HEK293 (cell line): Measurements from ENCODE around the gene BUB1B.

Experiments used
- CTCF ChIA-PET: fragments of 350-600 bp; formaldehyde crosslinking; extraction: SDS; loops from one replicate; lab custom pipeline; 2021; ENCODE audit warnings: antibody characterized with exemption; lab: Yijun Ruan, JAX
- POLR2A ChIA-PET: fragments of 300-600 bp; formaldehyde crosslinking; extraction: SDS; loops from one replicate; lab custom pipeline; 2020; ENCODE audit warnings: antibody characterized with exemption, inconsistent platforms; lab: Yijun Ruan, JAX
- H3K27ac ChIP-seq: fragments of 200-500 bp; sonication (Bioruptor generic); 2 replicates; pipeline ENCODE4 v1.5.1; 2014; ENCODE audit warnings: low read depth, low read length, control low read depth, inconsistent platforms; ENCODE audit errors: extremely low read depth
- H3K36me3 ChIP-seq, 2 experiments: fragments of 200-500 bp in 1 of 2; sonication (Bioruptor generic) in 1 of 2; 1 replicate in 1 of 2; 2 replicates in 1 of 2; pipeline ENCODE4 v1.5.1; 2014 to 2017; ENCODE audit warnings: inconsistent platforms in 2 of 2, low read length in 2 of 2; ENCODE audit not compliant: control insufficient read depth in 2 of 2, insufficient read depth in 1 of 2
- H3K4me1 ChIP-seq: fragments of 200-500 bp; sonication (Bioruptor generic); 2 replicates; pipeline ENCODE4 v1.5.1; 2014; ENCODE audit warnings: mild to moderate bottlenecking, low read length, inconsistent platforms; ENCODE audit not compliant: control insufficient read depth, insufficient read depth
- H3K4me3 ChIP-seq: 2 replicates; pipeline ENCODE4 v1.5.1; 2011; ENCODE audit warnings: low read depth, mild to moderate bottlenecking, control low read depth, low read length, moderate library complexity
- H3K9me3 ChIP-seq: fragments of 200-500 bp; sonication (Bioruptor generic); 2 replicates; pipeline ENCODE4 v1.5.1; 2014; ENCODE audit warnings: low read depth, low read length, inconsistent platforms; ENCODE audit not compliant: control insufficient read depth, insufficient read depth
- EGR2 ChIP-seq: fragments of 450-650 bp; formaldehyde crosslinking; IDR thresholded peaks from 2 replicates; pipeline ENCODE4 v1.5.1; 2016; ENCODE audit warnings: low read depth, missing biosample characterization, missing genetic modification characterization
- HOXA7 ChIP-seq: sonication (generic); formaldehyde crosslinking; IDR thresholded peaks from 2 replicates; pipeline ENCODE4 v1.8.1; 2022; ENCODE audit warnings: missing genetic modification reagents, borderline replicate concordance
- KLF7 ChIP-seq: fragments of 450-650 bp; formaldehyde crosslinking; IDR thresholded peaks from 2 replicates; pipeline ENCODE4 v1.5.1; 2016; ENCODE audit warnings: missing biosample characterization, missing genetic modification characterization, borderline replicate concordance
- MZF1 ChIP-seq: fragments of 450-650 bp; formaldehyde crosslinking; IDR thresholded peaks from 2 replicates; pipeline ENCODE4 v1.5.1; 2017; ENCODE audit warnings: missing biosample characterization, missing genetic modification characterization, borderline replicate concordance
- YY2 ChIP-seq: fragments of 450-650 bp; formaldehyde crosslinking; IDR thresholded peaks from 2 replicates; pipeline ENCODE4 v1.5.1; 2016; ENCODE audit warnings: missing biosample characterization, missing genetic modification characterization
- ZBTB48 ChIP-seq: fragments of 450-650 bp; formaldehyde crosslinking; IDR thresholded peaks from 2 replicates; pipeline ENCODE4 v1.5.1; 2016; ENCODE audit warnings: missing biosample characterization, missing genetic modification characterization
- ZNF23 ChIP-seq: fragments of 450-650 bp; formaldehyde crosslinking; IDR thresholded peaks from 2 replicates; pipeline ENCODE4 v1.5.1; 2016; ENCODE audit warnings: missing biosample characterization, missing genetic modification characterization, borderline replicate concordance
- ZNF335 ChIP-seq: fragments of 450-650 bp; formaldehyde crosslinking; conservative IDR thresholded peaks from 2 replicates; pipeline ENCODE4 v1.5.1; 2016; ENCODE audit warnings: missing biosample characterization, missing genetic modification characterization
- ZNF416 ChIP-seq: fragments of 450-650 bp; formaldehyde crosslinking; IDR thresholded peaks from 2 replicates; pipeline ENCODE4 v1.5.1; 2016; ENCODE audit warnings: missing biosample characterization, missing genetic modification characterization
- ZNF596 ChIP-seq: fragments of 450-650 bp; IDR thresholded peaks from 2 replicates; pipeline ENCODE4 v1.5.0; 2018; ENCODE audit warnings: missing biosample characterization, mild to moderate bottlenecking, missing genetic modification characterization, moderate library complexity
- ZNF629 ChIP-seq: fragments of 450-650 bp; formaldehyde crosslinking; IDR thresholded peaks from 2 replicates; pipeline ENCODE4 v1.5.1; 2017; ENCODE audit warnings: missing biosample characterization, missing genetic modification characterization
- ZNF677 ChIP-seq: fragments of 450-650 bp; IDR thresholded peaks from 2 replicates; pipeline ENCODE4 v1.5.0; 2018; ENCODE audit warnings: missing biosample characterization, mild to moderate bottlenecking, missing genetic modification characterization, moderate library complexity
- ZNF830 ChIP-seq: fragments of 450-650 bp; IDR thresholded peaks from 2 replicates; pipeline ENCODE4 v1.5.0; 2018; ENCODE audit warnings: missing biosample characterization, missing genetic modification characterization, low read depth, mild to moderate bottlenecking, moderate library complexity
- TF ChIP-seq, protein P1 (sequence below): fragments of 450-650 bp; IDR thresholded peaks from 2 replicates; pipeline ENCODE4 v1.5.1; 2018; ENCODE audit warnings: missing biosample characterization, missing genetic modification characterization
- TF ChIP-seq, protein P2 (sequence below): fragments of 450-650 bp; formaldehyde crosslinking; IDR thresholded peaks from 2 replicates; pipeline ENCODE4 v1.5.1; 2016; ENCODE audit warnings: missing biosample characterization, missing genetic modification characterization
- TF ChIP-seq, protein P3 (sequence below): fragments of 450-650 bp; formaldehyde crosslinking; IDR thresholded peaks from 2 replicates; pipeline ENCODE4 v1.5.1; 2016; ENCODE audit warnings: missing biosample characterization, missing genetic modification characterization

BUB1B gene

DNA sequence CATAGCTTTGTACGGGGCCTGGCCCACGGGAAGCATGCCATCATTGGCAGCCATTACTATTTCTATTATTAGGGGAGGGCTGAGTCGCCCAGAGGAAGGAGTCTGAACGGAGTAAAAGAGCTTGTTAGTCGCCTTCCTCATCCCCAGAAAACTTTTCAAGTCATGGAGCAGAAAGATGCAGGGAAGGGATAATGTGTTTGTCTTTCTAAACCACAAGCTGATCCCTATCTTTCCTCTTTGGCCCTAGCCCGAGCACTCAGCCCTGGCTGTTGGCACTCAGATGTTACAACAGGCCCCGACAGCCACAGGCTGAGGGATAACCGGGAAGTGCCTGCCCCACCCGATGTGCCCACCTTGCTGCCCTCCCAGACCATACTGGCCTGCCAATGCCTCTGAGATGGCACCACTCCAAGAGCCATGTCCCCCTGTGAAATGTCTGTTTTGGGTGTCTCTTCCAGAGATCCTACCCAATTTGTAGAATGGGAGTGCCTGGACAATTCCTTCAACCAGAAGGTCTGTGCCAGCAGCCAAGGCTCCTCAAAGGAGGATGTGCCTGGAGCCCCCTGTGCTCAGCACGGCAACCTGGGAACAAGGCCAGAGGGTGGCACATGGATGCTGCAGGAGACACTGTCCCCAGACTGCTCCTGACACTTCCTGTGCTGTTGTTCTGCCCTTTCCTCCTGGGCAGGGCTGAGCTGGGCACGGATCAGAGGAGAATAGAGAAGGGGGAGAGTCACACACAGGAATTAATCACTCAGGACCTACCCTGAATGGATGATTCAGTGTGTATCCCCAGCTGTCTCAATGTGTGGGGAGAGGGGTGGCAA is 88.8 kb downstream of the BUB1B start:
- POLR2A ChIA-PET, result interaction anchor here (0.9 kb wide), 1 partner anchor 11 kb away, joined by 3 read pairs; no protein-coding TSS in a partner anchor
- Histone ChIP-seq H3K36me3 (no peaks in the 10 kb centered on the region), H3K9me3 (no peaks in the 10 kb centered on the region), H3K4me3 (no peak overlapping the region), H3K27ac (peak overlapping the region; percentile 17; the same call in 1 of the 2 replicates), H3K4me1 (peaks cover 4% of the 10 kb centered on the region; the same call in 1 of the 2 replicates)
- CTCF ChIA-PET, result interaction anchor here (1.1 to 1.9 kb wide), 4 partner anchors 24 to 33 kb away, joined by 3 to 14 read pairs (median 5); no protein-coding TSS in a partner anchor
- TF ChIP-seq ZBTB48 (tag by site-specific recombination), result 0 out of 2 replicates have a peak, but pooled peaks have one; percentile 21
- TF ChIP-seq ZNF629 (tag by site-specific recombination), result no peak
- no peak for TF ChIP-seq ZNF416 (tag by site-specific recombination)
- TF ChIP-seq ZNF335 (tag by site-specific recombination), result 0 out of 2 replicates have a peak, but pooled peaks have one; percentile 19
- no peak for TF ChIP-seq KLF7 (tag by site-specific recombination)
- TF ChIP-seq ZNF830, result no peak
- TF ChIP-seq MZF1 (tag by site-specific recombination), result 0 out of 2 replicates have a peak, but pooled peaks have one; percentile 15
- TF ChIP-seq YY2, result no peak
- TF ChIP-seq ZNF677 (tag by site-specific recombination), result no peak
- TF ChIP-seq, protein P1, sequence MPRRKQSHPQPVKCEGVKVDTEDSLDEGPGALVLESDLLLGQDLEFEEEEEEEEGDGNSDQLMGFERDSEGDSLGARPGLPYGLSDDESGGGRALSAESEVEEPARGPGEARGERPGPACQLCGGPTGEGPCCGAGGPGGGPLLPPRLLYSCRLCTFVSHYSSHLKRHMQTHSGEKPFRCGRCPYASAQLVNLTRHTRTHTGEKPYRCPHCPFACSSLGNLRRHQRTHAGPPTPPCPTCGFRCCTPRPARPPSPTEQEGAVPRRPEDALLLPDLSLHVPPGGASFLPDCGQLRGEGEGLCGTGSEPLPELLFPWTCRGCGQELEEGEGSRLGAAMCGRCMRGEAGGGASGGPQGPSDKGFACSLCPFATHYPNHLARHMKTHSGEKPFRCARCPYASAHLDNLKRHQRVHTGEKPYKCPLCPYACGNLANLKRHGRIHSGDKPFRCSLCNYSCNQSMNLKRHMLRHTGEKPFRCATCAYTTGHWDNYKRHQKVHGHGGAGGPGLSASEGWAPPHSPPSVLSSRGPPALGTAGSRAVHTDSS, result no peak
- no peak for TF ChIP-seq HOXA7 (CRISPR knock-in tag)
- TF ChIP-seq, protein P2, sequence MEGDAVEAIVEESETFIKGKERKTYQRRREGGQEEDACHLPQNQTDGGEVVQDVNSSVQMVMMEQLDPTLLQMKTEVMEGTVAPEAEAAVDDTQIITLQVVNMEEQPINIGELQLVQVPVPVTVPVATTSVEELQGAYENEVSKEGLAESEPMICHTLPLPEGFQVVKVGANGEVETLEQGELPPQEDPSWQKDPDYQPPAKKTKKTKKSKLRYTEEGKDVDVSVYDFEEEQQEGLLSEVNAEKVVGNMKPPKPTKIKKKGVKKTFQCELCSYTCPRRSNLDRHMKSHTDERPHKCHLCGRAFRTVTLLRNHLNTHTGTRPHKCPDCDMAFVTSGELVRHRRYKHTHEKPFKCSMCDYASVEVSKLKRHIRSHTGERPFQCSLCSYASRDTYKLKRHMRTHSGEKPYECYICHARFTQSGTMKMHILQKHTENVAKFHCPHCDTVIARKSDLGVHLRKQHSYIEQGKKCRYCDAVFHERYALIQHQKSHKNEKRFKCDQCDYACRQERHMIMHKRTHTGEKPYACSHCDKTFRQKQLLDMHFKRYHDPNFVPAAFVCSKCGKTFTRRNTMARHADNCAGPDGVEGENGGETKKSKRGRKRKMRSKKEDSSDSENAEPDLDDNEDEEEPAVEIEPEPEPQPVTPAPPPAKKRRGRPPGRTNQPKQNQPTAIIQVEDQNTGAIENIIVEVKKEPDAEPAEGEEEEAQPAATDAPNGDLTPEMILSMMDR (tag by site-specific recombination), result no peak

DNA sequence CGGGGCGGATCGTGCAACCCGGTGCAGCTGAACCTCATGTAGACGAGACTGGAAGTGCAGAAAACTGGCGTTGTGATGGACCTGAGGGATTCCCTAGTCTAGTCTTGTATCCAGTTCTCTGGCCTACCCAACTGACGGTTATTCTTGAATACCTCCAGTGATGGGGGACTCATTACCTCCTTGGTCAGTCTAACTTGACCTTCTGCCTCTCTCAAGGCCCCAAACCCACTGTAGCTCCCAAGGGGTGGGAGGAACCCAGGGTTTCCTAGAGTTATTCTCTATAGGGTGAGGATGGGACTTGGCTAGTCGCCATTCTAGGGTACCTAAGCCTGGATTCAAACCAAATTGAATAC is 89.4 kb downstream of the BUB1B start:
- CTCF ChIA-PET, result interaction anchor here (0.7 to 1.9 kb wide), 3 partner anchors 24 to 200 kb away, joined by 3 to 14 read pairs (median 4); no protein-coding TSS in a partner anchor
- Histone ChIP-seq H3K27ac (no peak overlapping the region), H3K4me1 (peaks cover 4% of the 10 kb centered on the region; the same call in 1 of the 2 replicates), H3K36me3 (no peaks in the 10 kb centered on the region), H3K9me3 (no peaks in the 10 kb centered on the region), H3K4me3 (no peak overlapping the region)
- TF ChIP-seq ZNF596, result no peak
- TF ChIP-seq, protein P3, sequence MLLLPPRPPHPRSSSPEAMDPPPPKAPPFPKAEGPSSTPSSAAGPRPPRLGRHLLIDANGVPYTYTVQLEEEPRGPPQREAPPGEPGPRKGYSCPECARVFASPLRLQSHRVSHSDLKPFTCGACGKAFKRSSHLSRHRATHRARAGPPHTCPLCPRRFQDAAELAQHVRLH (tag by site-specific recombination), result peak; percentile 74; the same call in 1 of the 2 replicates
- POLR2A ChIA-PET, result no interaction called here

DNA sequence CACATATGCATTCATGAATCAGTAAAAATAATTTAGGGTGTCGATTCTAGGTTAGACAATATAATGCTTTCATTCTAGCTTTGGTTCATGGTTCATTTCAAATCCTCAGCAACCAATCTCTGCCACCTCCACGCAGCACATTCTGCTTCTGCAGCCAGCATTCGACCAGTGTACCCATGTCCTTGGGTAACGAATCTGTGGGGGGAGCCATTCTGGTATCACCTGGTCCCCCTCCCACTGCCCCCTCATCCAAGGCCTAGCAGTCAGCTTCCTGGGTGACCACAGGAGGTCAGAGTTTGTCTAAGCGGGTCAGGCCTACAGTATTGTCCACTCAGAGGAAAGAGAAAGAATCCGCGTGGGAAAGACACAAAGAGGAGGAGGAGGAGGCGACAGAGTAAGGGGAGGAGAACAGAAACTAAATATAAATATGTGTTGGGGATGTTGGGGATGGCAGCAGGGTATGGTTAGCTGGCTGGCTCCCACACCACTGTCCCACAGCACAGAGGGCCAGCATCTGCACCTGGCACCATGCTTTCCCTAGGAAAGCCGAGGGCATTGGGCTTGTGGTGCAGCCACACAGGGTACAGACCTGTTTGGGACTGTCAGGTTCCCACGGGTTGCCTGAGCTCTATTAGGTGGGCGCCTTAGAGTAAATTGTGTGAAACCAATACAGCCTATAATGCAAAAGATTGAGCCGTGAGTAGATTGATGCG is 90.1 kb downstream of the BUB1B start:
- H3K4me3 ChIP-seq, result no peak overlapping the region
- H3K36me3 ChIP-seq, result no peaks in the 10 kb centered on the region
- H3K4me1 ChIP-seq, result peaks cover 4% of the 10 kb centered on the region; the same call in 1 of the 2 replicates
- no peaks in the 10 kb centered on the region for H3K9me3 ChIP-seq
- TF ChIP-seq EGR2, result 0 out of 2 replicates have a peak, but pooled peaks have one; percentile 19
- no peak for TF ChIP-seq ZNF23 (tag by site-specific recombination)
- H3K27ac ChIP-seq, result no peak overlapping the region
- ChIA-PET CTCF (interaction anchor here (0.7 to 1.9 kb wide), 2 partner anchors 23 to 200 kb away, joined by 3 to 14 read pairs; no protein-coding TSS in a partner anchor), POLR2A (no interaction called here)
